ENCODE results near the gene FAM3A.
A peak's percentile ranks its signal among the peaks of the same experiment; 100 is the strongest.

FAM3A gene

GRCh38 chrX:154534526-154535322 lies 18.7 kb upstream of the FAM3A start:
- peak; percentile 89 for ATAC-seq
- TF ChIP-seq ZNF70 (CRISPR knock-in tag; IDR thresholded peaks at IDR 0.05), result no peak
- TF ChIP-seq TCF4 (CRISPR knock-in tag; IDR thresholded peaks at IDR 0.05; ENCODE audit: borderline replicate concordance), result no peak
- no peak for TF ChIP-seq ZFP3 (CRISPR knock-in tag; IDR thresholded peaks at IDR 0.05)
- no peak for TF ChIP-seq SNAI2 (CRISPR knock-in tag; IDR thresholded peaks at IDR 0.05)
- no peak for TF ChIP-seq GLIS3 (CRISPR knock-in tag; IDR thresholded peaks at IDR 0.05)
- TF ChIP-seq BACH2 (CRISPR knock-in tag; IDR thresholded peaks at IDR 0.05; ENCODE audit: borderline replicate concordance), result no peak
- no peak for TF ChIP-seq ZC3H10 (CRISPR knock-in tag; IDR thresholded peaks at IDR 0.05)
- TF ChIP-seq ESRRG (CRISPR knock-in tag; IDR thresholded peaks at IDR 0.05), result no peak
- no peak for TF ChIP-seq ZNF565 (CRISPR knock-in tag; conservative IDR thresholded peaks at IDR 0.05; ENCODE audit: low read depth)
- TF ChIP-seq, protein P1, sequence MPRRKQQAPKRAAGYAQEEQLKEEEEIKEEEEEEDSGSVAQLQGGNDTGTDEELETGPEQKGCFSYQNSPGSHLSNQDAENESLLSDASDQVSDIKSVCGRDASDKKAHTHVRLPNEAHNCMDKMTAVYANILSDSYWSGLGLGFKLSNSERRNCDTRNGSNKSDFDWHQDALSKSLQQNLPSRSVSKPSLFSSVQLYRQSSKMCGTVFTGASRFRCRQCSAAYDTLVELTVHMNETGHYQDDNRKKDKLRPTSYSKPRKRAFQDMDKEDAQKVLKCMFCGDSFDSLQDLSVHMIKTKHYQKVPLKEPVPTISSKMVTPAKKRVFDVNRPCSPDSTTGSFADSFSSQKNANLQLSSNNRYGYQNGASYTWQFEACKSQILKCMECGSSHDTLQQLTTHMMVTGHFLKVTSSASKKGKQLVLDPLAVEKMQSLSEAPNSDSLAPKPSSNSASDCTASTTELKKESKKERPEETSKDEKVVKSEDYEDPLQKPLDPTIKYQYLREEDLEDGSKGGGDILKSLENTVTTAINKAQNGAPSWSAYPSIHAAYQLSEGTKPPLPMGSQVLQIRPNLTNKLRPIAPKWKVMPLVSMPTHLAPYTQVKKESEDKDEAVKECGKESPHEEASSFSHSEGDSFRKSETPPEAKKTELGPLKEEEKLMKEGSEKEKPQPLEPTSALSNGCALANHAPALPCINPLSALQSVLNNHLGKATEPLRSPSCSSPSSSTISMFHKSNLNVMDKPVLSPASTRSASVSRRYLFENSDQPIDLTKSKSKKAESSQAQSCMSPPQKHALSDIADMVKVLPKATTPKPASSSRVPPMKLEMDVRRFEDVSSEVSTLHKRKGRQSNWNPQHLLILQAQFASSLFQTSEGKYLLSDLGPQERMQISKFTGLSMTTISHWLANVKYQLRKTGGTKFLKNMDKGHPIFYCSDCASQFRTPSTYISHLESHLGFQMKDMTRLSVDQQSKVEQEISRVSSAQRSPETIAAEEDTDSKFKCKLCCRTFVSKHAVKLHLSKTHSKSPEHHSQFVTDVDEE (CRISPR knock-in tag; IDR thresholded peaks at IDR 0.05), result no peak
- no peak for TF ChIP-seq CREB5 (CRISPR knock-in tag; IDR thresholded peaks at IDR 0.05; ENCODE audit: low read depth)
- TF ChIP-seq, protein P2, sequence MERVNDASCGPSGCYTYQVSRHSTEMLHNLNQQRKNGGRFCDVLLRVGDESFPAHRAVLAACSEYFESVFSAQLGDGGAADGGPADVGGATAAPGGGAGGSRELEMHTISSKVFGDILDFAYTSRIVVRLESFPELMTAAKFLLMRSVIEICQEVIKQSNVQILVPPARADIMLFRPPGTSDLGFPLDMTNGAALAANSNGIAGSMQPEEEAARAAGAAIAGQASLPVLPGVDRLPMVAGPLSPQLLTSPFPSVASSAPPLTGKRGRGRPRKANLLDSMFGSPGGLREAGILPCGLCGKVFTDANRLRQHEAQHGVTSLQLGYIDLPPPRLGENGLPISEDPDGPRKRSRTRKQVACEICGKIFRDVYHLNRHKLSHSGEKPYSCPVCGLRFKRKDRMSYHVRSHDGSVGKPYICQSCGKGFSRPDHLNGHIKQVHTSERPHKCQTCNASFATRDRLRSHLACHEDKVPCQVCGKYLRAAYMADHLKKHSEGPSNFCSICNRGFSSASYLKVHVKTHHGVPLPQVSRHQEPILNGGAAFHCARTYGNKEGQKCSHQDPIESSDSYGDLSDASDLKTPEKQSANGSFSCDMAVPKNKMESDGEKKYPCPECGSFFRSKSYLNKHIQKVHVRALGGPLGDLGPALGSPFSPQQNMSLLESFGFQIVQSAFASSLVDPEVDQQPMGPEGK (CRISPR knock-in tag; IDR thresholded peaks at IDR 0.05; ENCODE audit: borderline replicate concordance), result no peak
- no peak for TF ChIP-seq ARNTL (CRISPR knock-in tag; IDR thresholded peaks at IDR 0.05; ENCODE audit: borderline replicate concordance, low read depth)
- TF ChIP-seq ZNF8 (CRISPR knock-in tag; IDR thresholded peaks at IDR 0.05), result no peak
- TF ChIP-seq PPARA (CRISPR knock-in tag; IDR thresholded peaks at IDR 0.05; ENCODE audit: borderline replicate concordance), result no peak
- TF ChIP-seq ZFP30 (CRISPR knock-in tag; IDR thresholded peaks at IDR 0.05), result no peak
- no peak for TF ChIP-seq TOX (CRISPR knock-in tag; IDR thresholded peaks at IDR 0.05; ENCODE audit: borderline replicate concordance)
- TF ChIP-seq POU6F1 (CRISPR knock-in tag; IDR thresholded peaks at IDR 0.05; ENCODE audit: borderline replicate concordance, low read depth), result no peak
- no peak for TF ChIP-seq CSDC2 (CRISPR knock-in tag; IDR thresholded peaks at IDR 0.05)
- no peak for TF ChIP-seq RARB (CRISPR knock-in tag; IDR thresholded peaks at IDR 0.05)

DNA sequence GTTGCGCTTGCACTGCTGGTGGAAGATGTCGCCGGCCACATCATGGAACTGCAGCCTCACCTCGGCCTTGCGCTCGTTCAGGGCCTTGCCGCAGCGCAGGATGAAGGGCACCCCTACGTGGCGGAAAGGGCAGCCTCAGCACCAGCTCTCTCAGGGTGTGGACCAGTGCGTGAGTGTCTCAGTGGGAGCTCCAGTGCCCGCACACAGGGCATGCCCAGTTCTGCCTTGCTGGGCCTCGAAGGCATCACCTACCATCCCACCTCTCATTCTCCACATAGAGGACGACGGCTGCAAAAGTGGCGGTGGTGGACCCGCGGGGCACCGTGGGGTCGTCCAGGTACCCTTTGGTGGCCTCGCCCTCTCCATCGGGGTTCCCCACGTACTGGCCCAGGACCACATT lies 16.7 kb upstream of the FAM3A start:
- ATAC-seq, result no peak
- no peak for TF ChIP-seq OSR1 (CRISPR knock-in tag; IDR thresholded peaks at IDR 0.05)
- no peak for TF ChIP-seq ZNF8 (CRISPR knock-in tag; IDR thresholded peaks at IDR 0.05)
- TF ChIP-seq BACH2 (CRISPR knock-in tag; IDR thresholded peaks at IDR 0.05; ENCODE audit: borderline replicate concordance), result no peak
- TF ChIP-seq, protein P2 (CRISPR knock-in tag; IDR thresholded peaks at IDR 0.05; ENCODE audit: borderline replicate concordance), result no peak
- TF ChIP-seq CSDC2 (CRISPR knock-in tag; IDR thresholded peaks at IDR 0.05), result no peak
- TF ChIP-seq ISL1 (CRISPR knock-in tag; IDR thresholded peaks at IDR 0.05), result no peak
- no peak for TF ChIP-seq ARNTL (CRISPR knock-in tag; IDR thresholded peaks at IDR 0.05; ENCODE audit: borderline replicate concordance, low read depth)
- TF ChIP-seq, protein P1 (CRISPR knock-in tag; IDR thresholded peaks at IDR 0.05), result no peak
- TF ChIP-seq CREB5 (CRISPR knock-in tag; IDR thresholded peaks at IDR 0.05; ENCODE audit: low read depth), result no peak
- TF ChIP-seq TOX (CRISPR knock-in tag; IDR thresholded peaks at IDR 0.05; ENCODE audit: borderline replicate concordance), result no peak
- no peak for TF ChIP-seq GLIS3 (CRISPR knock-in tag; IDR thresholded peaks at IDR 0.05)
- no peak for TF ChIP-seq TCF4 (CRISPR knock-in tag; IDR thresholded peaks at IDR 0.05; ENCODE audit: borderline replicate concordance)
- TF ChIP-seq ZFP3 (CRISPR knock-in tag; IDR thresholded peaks at IDR 0.05), result no peak
- TF ChIP-seq ZFP30 (CRISPR knock-in tag; IDR thresholded peaks at IDR 0.05), result no peak
- TF ChIP-seq PPARA (CRISPR knock-in tag; IDR thresholded peaks at IDR 0.05; ENCODE audit: borderline replicate concordance), result no peak
- no peak for TF ChIP-seq RARB (CRISPR knock-in tag; IDR thresholded peaks at IDR 0.05)
